ENCODE data around the gene ANP32E.

The ANP32E gene

DNA sequence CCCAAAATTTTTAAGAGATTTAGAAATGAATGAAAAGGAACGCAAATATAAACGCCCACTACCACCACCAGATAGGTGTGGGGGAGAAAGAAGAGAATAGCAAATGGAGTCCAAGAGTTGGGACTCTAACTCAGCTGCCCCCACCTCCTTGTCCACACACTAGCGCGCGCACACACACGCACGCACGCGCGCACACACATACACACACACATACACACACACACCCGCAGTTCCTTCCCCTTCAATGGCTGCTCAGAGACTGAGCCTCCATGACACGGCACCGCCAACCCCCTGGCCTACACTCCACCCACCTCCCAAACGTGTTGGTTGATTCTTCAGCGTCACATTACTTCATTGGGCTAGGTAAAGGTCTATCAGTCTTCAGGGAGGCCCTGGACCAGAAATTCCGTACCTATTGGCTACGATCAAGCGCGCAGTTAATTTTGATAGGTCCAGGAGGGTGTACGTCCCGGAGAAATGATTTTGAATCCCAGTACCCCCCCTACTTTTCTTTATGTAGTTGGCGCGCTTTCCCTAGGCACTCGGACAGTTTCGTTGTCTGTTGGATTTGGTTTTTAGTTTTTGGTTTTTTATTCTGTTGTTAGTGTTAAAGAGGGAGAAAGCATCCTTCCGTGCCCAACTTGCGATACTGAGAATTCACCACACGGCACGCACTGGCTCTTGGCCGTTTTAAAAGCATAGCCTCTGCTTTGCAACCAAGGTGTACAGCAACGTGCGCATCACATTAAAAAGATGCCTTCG is at the start of gene ANP32E:
ANP32E (minus strand) TSS at position 261 of the 762 bp plus-strand sequence. CDS start 326 bp downstream, outside the sequence.
- FAIRE-seq, result peak; percentile 98

DNA sequence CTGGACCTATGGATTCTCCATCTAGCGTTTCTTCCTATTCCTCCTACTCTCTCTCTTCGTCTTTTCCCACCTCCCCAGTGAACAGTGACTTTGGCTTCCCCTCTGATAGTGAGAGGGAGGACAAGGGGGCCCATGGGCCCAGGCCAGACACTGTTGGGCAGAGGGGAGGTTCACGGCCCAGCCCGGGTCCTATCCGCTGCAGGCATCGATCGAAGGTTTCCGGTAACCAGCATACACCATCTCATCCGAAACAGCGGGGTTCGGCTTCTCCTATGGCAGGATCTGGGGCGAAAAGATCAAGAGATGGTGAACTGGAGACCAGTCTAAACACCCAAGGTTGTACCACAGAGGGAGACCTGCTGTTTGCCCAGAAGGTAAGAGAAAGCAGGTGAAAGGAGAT is 47.3 kb upstream of the ANP32E start:
- FAIRE-seq, result no peak

DNA sequence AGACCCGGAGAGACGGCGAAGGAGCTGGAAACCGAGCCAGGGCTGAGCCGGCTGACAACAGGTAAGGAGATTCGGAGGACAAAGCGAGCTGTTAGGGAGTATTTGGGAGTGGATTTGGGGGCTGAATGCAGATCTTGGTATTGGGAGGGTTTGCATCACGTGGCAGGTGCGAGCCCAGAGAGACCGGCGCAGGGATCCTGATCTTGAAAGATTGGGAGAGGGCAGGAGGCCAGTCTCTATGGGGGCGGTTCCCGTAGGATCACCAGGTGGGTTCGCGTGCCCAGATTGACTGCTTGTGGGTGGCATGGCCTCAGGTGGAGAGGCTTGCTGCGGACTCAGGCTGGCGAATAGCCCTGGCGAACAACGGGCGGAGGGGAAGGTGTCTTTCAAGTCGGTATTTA is 46.6 kb upstream of the ANP32E start:
- no peak for FAIRE-seq

DNA sequence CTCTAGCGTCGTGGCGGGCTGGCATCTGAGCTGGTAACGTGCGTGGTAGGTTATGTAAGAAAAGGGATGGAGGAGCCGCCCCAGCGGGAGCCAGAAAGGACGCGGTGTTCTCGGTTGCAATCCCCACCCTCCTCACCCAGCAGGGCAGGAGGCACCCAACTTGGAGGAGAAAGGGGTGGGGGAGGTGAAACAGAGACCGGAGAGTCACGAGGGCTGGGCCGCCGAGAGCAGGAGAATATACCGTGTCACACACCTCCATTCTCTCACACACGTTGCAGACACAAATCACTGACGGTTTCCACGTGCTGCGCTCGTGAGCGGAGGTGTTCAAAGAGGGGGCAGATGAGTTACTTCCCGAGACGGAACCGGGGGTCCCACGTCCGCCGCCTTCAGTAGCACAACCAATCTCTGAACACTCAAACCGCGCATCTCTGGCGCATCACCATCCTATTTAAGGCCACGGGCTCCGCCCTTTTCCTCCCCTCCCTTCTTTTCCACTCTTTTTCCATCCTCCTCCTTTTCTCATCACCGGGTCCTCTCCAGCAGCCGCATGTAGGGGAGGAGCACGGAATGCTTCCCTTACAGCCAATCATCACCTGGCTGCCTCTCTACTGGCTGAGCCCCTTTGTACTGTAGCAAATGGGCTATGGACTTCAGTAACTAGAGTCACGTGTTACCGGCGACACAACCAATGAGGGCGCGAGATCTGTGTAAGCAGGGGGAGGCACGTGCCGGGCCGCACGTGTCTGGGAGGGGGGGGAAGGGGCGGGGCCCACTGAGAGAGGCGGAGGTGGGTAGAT is 46.0 kb upstream of the ANP32E start, which contains the start of gene CIART:
CIART (plus strand) TSS at position 797 of the 800 bp plus-strand sequence. CDS start 714 bp downstream, outside the sequence.
- peak; percentile 100 for FAIRE-seq

DNA sequence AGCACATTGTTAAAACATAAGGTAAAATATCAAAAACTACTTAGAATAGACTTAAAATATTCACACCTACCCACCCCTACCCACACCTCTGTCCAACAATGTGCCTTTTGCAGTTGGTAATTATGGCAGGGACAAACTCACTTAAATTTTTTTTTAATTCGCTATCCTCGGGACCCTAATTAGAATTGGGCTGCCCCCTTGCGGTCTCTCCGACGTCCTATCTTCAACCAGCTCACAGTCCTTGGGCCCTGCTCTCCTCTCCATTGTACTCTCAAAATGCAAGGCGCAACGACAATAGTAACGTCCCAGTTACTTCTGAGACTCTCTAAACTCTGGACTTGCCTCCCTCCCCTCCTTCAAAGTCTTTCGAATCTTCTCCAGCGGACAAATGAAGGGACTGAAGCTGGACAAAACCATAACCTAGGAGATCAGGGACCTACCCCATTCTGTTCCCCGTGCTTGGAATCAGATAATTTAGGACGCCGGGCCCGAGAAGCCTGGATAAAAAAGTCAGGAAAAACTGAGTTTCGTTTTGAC is 45.4 kb upstream of the ANP32E start:
- peak; percentile 47 for FAIRE-seq

DNA sequence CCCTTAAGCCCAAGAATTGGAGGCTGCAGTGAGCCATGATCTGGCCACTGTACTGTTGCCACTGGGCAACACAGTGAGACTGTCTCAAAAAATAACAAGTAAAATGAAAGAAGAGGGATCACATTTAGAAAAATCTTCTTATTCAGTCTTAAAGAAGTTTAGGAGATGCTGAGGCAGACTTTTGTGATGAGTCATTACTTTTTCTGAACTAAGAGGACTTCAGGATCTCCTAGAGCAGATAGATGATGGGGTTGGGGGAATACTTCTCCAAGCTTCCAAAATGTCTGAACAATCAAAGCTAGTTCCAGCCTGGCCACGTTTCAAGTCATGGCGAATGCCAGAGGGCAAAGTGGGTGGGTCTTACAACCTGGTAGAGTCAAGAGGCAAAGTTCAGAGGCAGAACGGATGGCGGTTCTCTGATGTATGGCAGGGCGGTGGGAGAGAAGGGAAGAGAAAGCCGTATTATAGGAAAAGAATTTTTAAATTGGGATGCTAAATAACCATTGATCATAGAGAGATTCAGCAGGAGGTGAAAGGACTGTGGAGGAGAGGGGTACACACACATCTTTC is 44.3 kb upstream of the ANP32E start:
- no peak for FAIRE-seq

DNA sequence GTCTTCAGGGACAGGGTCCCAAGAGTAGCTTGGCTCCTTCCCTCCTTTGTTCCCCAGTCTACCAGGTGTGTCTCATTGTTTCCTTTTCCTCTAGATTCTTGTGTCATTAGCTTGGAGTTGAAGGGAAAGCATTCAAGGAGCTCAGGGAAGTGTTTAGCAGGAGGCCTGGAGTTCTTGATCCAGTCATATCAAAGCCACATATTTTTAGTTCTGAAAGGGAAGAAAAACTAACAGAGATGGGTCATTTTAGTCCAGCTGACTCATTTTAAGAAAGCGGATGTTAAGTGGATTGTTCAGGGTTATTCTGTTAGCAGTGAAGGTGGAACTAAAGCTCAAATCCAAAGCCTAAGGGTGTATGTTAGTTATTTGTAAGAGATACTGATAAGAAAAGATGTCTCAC is 37.4 kb upstream of the ANP32E start:
- no peak for FAIRE-seq

DNA sequence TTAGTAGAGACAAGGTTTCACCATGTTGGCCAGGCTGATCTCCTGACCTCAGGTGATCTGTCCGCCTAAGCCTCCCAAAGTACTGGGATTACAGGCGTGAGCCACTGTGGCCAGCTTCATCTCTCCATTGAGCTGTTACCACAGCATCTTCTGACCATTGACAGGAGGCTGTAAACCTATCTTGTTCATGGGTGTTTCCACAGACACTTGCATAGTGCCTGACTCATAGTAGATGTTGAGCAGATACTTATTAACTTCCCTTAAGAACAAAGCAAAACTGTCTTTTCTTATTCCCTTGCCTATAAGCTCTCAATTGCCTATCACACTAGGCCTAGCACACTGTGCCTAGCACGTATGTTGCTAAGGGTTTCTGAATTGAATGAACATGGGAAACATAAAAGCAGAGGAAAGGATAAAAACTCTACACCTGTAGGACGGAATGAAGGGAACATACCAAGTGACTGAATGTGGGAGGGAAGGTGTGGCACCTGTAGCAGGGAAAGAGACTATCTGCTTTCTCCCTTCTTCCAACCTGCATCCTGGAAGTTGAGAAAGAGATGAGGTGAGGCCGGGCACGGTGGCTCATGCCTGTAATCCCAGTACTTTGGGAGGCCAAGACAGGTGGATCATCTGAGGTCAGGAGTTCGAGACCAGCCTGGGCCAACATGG is 35.5 kb upstream of the ANP32E start:
- no peak for FAIRE-seq

DNA sequence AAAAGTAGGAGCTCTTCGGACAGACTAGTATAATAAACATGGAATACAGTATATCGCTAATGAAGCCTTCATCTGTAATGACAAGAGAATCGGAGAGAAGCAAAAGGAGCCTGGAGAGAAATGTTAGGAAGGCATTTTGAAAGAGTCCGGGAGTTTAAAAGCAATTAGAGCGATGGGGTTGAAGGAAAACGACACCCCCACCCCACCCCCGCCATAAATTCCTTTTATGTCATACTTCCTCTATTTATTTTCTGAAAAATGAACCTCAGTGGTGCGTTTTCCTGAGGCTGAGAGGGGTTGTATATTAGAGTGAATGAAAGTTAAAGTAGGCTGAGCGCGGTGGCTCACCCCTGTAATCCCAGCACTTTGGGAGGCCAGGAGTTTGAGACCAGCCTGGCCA is 33.5 kb upstream of the ANP32E start:
- FAIRE-seq, result no peak

DNA sequence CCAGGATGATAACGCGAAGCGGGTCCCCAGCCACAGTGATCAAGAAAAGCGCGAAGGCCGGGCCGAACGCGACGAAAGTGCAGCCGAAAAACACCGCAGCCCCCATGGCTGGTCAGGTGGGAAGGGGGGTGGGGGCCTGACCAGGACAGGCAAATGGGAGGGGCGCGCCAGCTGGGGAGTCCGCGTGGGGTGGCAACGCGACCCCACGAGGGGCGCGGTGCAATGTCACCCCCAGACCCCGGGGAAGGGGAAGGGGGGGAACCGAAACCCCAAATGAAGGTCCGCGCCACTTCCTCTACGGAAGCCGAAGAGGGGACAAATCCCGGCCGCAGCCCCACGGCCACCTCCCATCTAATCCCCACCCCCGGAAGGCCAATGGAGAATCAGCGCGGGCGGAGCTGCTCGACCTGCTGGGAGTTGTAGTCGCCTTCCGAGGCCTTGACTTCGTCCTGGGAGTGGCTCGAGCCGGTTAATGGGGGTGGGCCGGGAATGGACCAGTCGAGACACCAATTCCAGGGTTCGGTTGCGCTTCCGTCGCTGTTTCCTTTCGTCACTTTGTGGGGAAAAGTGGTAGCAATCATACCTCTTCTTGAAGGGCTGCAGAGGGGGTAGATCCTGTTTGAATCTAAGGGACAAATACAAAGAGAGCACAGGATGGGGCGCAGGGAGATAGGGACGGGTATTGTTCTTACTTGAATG is 32.9 kb upstream of the ANP32E start, which contains the start of gene APH1A:
APH1A (minus strand) TSS at position 312 of the 699 bp plus-strand sequence; CDS start at position 106, 206 bp downstream.
- FAIRE-seq, result no peak

DNA sequence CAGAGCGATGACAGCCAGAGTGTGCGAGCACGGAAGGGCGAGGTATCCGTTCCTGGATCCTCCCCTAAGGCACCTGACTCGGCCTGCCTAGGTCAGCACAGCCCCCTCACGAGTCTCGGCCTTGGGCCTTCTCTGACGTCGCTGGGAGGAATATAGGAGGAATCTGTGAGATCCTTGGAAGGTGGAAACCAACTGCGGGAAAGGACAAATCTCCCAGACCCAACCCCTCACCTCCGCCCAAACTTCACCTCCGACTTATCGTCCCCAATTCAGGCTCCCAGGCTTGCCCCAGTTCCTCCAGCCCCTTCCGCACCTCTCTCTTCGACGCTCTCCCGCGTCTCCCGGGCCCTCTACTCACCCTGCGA is 32.4 kb upstream of the ANP32E start:
- FAIRE-seq, result no peak

DNA sequence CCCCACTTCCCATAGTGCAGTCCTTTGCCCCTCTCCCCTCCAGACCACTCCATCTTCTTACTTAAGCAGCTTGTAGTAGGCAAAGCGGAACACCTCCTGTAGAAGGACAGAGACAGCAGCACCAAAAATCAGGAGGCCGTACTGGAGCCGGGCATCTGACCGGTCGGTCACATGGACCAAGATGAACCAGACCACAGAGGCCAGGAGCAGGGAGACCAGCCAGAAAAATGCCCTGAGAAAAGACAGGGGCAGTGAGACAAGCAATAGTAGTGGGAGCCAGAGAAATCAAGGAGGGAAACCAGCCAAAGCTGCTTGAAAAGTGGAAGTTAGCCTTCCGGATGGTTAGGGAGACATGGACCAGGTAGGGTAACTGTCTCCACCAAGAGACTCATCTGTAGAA is 32.0 kb upstream of the ANP32E start:
- FAIRE-seq, result no peak

DNA sequence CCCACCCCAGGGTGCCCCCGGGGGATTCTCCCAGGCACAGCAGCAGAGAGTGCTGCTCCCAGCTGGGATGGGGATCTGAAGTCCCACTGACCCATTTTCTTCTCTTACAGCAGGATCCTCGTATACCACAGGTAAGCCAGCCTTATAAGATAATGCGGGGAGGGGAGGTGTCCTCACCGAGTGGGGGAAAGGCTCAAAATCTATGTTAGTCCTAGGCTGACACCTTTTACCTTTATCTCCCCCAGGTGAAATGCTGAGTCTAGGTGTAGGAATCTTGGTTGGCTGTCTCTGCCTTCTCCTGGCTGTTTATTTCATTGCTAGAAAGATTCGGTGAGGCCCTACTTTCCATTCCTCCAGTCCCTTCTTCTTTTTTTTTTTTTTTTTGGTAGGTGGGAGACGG is 27.6 kb upstream of the ANP32E start:
- FAIRE-seq, result no peak

DNA sequence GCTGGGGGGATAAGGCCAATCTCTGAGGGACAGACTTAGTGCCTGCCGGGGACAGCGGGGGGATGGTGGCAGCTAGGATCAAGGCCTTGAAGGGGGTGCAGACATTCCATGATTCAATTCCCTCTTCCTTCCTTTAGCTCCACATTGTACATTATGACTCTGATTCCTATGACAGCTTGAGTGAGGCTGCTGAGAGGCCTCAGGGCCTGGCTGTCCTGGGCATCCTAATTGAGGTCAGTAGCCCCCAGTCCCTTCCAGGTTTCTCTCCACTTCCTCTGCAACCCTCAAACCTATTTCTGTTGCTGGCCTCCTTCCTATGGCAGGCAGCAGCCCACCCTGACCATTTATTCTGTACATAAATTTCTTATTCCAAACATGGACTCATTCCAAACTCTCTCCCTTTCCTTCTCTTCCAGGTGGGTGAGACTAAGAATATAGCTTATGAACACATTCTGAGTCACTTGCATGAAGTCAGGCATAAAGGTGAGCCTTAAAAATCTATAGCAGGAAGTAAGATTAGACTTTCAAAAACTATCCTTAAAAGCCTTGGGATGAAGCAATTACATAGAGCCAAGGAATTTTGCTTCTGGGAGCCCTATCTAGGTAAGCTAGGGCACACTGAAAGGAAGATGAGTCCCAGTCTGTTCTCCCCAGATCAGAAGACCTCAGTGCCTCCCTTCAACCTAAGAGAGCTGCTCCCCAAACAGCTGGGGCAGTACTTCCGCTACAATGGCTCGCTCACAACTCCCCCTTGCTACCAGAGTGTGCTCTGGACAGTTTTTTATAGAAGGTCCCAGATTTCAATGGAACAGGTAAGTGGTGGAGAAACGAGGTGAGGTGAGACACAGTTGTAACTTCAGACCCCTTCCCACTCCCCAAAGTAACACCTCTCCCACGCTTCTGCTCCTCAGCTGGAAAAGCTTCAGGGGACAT is 26.7 kb upstream of the ANP32E start:
- FAIRE-seq, result no peak

DNA sequence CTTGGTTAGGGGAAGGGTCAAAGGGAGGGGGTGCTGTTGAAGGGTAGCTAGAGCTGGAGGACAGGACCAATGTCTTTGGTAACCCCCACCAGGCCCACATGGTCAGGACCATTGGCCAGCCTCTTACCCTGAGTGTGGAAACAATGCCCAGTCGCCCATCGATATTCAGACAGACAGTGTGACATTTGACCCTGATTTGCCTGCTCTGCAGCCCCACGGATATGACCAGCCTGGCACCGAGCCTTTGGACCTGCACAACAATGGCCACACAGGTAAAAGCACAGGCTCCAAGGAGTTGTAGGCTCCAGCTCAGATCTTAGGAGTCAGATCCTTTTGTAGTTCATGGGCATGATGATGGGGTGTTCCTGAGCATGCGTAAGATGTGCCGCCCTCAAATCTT is 25.5 kb upstream of the ANP32E start:
- FAIRE-seq, result no peak

DNA sequence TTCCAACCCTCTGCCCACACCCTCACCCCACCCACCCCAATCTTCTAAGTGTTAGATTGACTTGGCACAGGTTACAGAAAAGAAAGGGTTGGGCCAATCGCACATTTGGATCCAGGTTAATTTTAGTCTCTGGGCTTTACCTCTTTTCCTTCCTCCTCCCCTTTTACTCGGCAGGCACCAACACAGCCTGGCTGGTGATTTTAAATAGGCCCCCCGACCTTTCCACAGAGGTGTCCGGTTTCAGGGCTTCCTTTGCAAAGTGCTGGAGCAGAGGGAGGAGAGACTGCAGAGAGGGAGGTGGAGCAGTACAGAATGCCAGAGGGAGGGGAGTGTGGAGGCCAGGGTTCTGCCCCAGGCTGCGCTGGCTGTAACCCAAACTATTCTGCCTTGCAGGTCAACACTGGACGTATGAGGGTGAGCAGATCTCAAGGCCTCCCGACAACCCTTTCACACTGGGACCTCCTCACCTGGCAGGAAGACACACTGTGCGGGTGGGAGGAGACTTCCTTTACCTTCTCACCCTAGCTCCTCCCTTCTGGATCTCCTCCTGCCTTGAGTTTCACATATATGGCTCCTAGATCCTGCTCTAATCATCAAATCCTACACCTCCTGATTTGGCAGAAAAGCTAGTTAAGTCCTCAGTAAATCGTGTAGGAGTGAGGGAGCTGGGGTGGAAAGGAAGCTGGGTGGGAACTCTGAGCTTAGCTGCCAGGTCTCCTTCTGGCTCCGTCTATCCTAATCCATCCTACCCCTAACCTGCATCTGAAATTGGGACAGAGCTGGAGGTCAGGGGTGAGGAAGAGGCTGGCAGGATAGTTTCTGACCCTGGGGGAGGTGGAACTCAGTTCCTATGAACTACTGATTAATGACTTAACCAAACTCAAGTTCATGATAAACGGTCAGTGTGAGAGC is 24.1 kb upstream of the ANP32E start:
- FAIRE-seq, result no peak

DNA sequence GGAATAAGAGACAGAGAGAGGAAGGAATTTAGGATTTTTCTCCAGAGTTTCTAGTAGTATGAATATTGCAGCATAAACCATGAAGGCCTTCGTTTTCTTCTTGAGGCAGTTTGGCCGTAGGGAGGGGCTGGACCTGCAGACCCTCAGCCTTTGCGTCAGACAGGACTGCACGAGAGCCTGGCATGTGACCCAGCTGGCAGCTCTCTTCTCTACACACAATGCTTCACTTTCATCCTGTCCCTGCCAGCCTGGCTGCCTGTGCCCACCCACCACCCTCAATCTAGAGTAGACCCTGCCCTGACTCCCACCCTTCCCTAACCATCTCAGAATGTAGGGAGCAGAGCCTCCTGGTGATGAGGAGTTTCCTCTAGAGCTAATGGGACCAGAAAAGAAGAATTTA is 23.3 kb upstream of the ANP32E start:
- FAIRE-seq, result no peak

DNA sequence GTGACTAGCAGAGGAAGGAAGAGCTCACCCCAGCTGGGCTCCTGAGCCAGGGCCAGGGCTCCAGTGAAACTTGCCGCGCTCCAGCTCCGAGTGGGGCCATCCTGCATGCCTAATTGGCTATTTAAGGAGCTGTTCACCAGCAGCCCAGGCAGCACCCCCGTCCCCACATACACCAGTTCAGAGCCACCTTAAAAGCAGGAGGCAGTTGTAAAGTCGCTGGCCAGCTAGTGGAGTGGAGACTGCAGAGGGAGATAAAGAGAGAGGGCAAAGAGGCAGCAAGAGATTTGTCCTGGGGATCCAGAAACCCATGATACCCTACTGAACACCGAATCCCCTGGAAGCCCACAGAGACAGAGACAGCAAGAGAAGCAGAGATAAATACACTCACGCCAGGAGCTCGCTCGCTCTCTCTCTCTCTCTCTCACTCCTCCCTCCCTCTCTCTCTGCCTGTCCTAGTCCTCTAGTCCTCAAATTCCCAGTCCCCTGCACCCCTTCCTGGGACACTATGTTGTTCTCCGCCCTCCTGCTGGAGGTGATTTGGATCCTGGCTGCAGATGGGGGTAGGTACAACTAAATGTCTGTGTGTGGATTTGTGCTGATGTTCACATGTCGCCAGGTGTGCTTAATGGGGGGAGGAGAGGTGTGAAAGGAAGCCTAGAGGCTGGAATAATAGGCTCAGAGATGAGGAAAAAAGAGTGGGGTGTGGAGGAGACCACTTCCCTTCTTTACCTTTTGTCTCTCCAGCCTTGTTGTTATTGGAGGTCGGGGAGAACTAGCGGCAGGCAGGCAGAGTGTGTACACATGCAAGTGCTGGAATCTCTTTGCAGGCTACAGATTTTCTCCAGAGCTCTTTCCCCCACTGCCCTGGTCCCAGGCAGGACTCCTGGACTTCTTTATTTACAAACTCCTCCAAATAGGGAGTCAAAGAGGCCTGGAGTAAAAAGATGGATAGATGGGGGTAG is 22.0 kb upstream of the ANP32E start, which contains the start of gene CA14:
CA14 (plus strand) TSS at position 151 of the 962 bp plus-strand sequence; CDS start at position 506, 355 bp downstream.
- no peak for FAIRE-seq

All from islet of Langerhans (tissue), 1 donor.